Bronchial epithelial cell (primary cell): Measurements from ENCODE around the gene TTC6. TPM values are rescaled to one million over a fixed set of nuclear protein-coding genes. Genes with fewer than 3 reads are reported as not detected.

Experiments used
- DNase-seq: peaks from one replicate; pipeline ENCODE4 v3.0.0-alpha.2; 2010; ENCODE audit warnings: low read depth
- FAIRE-seq: peaks from 2 replicates; lab custom pipeline; 2011; peaks lifted over from hg19 to GRCh38; lab: Jason Lieb, UNC
- H3K27me3 ChIP-seq: 2 replicates; pipeline ENCODE4 v1.5.1; 2011; ENCODE audit warnings: low read length; ENCODE audit not compliant: control insufficient read depth, insufficient read depth
- H3K36me3 ChIP-seq: 2 replicates; pipeline ENCODE4 v1.5.1; 2011; ENCODE audit warnings: low read length; ENCODE audit not compliant: control insufficient read depth, insufficient read depth
- H3K4me3 ChIP-seq: 2 replicates; pipeline ENCODE4 v1.5.1; 2011; ENCODE audit warnings: mild to moderate bottlenecking, low read depth, low read length, control low read depth
- CTCF ChIP-seq: IDR thresholded peaks from 2 replicates; pipeline ENCODE4 v1.5.1; 2011; ENCODE audit warnings: mild to moderate bottlenecking, moderate library complexity, low read length, control low read depth, inconsistent platforms; ENCODE audit not compliant: insufficient read depth, severe bottlenecking
- total RNA-seq: library from RNA; depleted of rRNA; stranded (reverse); fragments of >200 nt; gene quantifications from 2 replicates; pipeline ENCODE4 v1.2.1, GENCODE V29; 2014

The TTC6 gene
- total RNA-seq, 1 donor from 2014 or later: 0.53 TPM

GRCh38 chr14:37603688-37604251, 8.3 kb downstream of the TTC6 start:
- no peak overlapping the region for H3K4me3 ChIP-seq
- peaks cover 7% of the 10 kb centered on the region for H3K27me3 ChIP-seq
- FAIRE-seq: no peak
- DNase-seq: no peak
- H3K36me3 ChIP-seq: no peaks in the 10 kb centered on the region
- TF ChIP-seq CTCF: no peak

- no peaks in the 10 kb centered on the region for H3K36me3 ChIP-seq
- no peak for TF ChIP-seq CTCF
- no peak for FAIRE-seq
- peaks cover 7% of the 10 kb centered on the region for H3K27me3 ChIP-seq
- no peak overlapping the region for H3K4me3 ChIP-seq
- no peak for DNase-seq
These were observed 11.2 kb downstream of the TTC6 start for GRCh38 chr14:37606678-37607077.

GRCh38 chr14:37608649-37609048, 13.2 kb downstream of the TTC6 start:
- peaks cover 7% of the 10 kb centered on the region for H3K27me3 ChIP-seq
- no peak for DNase-seq
- no peak for TF ChIP-seq CTCF
- no peak overlapping the region for H3K4me3 ChIP-seq
- H3K36me3 ChIP-seq: no peaks in the 10 kb centered on the region
- FAIRE-seq: no peak

GRCh38 chr14:37610945-37611523, 15.6 kb downstream of the TTC6 start:
- TF ChIP-seq CTCF: no peak
- Histone ChIP-seq H3K27me3 (no peaks in the 10 kb centered on the region), H3K36me3 (no peaks in the 10 kb centered on the region), H3K4me3 (no peak overlapping the region)
- FAIRE-seq (no peak), DNase-seq (no peak)

- Histone ChIP-seq H3K36me3 (no peaks in the 10 kb centered on the region), H3K4me3 (no peak overlapping the region), H3K27me3 (no peaks in the 10 kb centered on the region)
- peak; percentile 79 for FAIRE-seq
- peak; percentile 15 for DNase-seq
- no peak for TF ChIP-seq CTCF
These were observed 20.3 kb downstream of the TTC6 start for GRCh38 chr14:37615582-37616289.
